ENCODE measurements around the gene NOVA1. TPM values are rescaled to one million over a fixed set of nuclear protein-coding genes. Genes with fewer than 3 reads are reported as not detected.

Gene NOVA1
- polyA plus RNA-seq, 3 donors = 0.01 TPM; not detected in 2

- no peak overlapping the region for H2AFZ ChIP-seq (ENCODE audit: insufficient read depth, low read depth, low read length, poor library complexity, severe bottlenecking)
- H3K27me3 ChIP-seq (ENCODE audit: control insufficient read depth in 2 of 2, insufficient read depth in 2 of 2, low read length in 2 of 2) = no peaks in the 10 kb centered on the region
- H3K9me3 ChIP-seq (replicated peaks in 1 of 2; ENCODE audit: control insufficient read depth in 1 of 2, insufficient read depth in 1 of 2, low read length in 2 of 2) = no peaks in the 10 kb centered on the region
- Mint-ChIP-seq H3K36me3 (no peaks in the 10 kb centered on the region), H3K27me3 (ENCODE audit: low read depth in 3 of 3) (peaks cover 0 to 6% (median 0%) of the 10 kb centered on the region in 3 donors), H3K27ac (no peak overlapping the region), H3K4me3 (no peak overlapping the region), H3K4me1 (no peaks in the 10 kb centered on the region), H3K9me3 (peaks cover 0 to 2% (median 0%) of the 10 kb centered on the region in 7 donors)
- H3K9ac ChIP-seq (ENCODE audit: insufficient read depth, low read length, poor library complexity, severe bottlenecking) = no peak overlapping the region
- no peaks in the 10 kb centered on the region for H3K79me2 ChIP-seq (ENCODE audit: insufficient read depth, low read length)
- H3K4me1 ChIP-seq (ENCODE audit: control insufficient read depth in 1 of 2, insufficient read depth in 2 of 2, low read length in 2 of 2) = no peaks in the 10 kb centered on the region
- no peak overlapping the region for H3K27ac ChIP-seq (ENCODE audit: low read depth in 1 of 2, low read length in 2 of 2)
- WGBS (ENCODE audit: insufficient coverage) = 100% methylated on average over 1 of the region's 7 CpGs
- H3K36me3 ChIP-seq (replicated peaks in 1 of 2; ENCODE audit: control insufficient read depth in 1 of 2, insufficient read depth in 2 of 2, low read length in 2 of 2) = no peaks in the 10 kb centered on the region
- no peak overlapping the region for H3K4me2 ChIP-seq (replicated peaks; ENCODE audit: extremely low read depth, low read length, poor library complexity, severe bottlenecking)
- no peaks in the 10 kb centered on the region for H4K20me1 ChIP-seq (ENCODE audit: insufficient read depth, low read length)
- TF ChIP-seq CTCF (IDR thresholded peaks at IDR 0.05) = no peak
- no peak overlapping the region for H3K4me3 ChIP-seq (replicated peaks in 1 of 3; ENCODE audit: low read depth in 2 of 3, low read length in 3 of 3)
- no peak for DNase-seq
- intact Hi-C loops (cut with micrococcal nuclease) = no loop called here
Measured at GRCh38 chr14:26404927-26405326, 192.9 kb downstream of the NOVA1 start.

GRCh38 chr14:26403760-26404159 lies 194.1 kb downstream of the NOVA1 start:
- Mint-ChIP-seq H3K36me3 (no peaks in the 10 kb centered on the region), H3K4me1 (no peaks in the 10 kb centered on the region), H3K9me3 (peaks cover 0 to 2% (median 0%) of the 10 kb centered on the region in 7 donors), H3K27ac (no peak overlapping the region), H3K27me3 (ENCODE audit: low read depth in 3 of 3) (peaks cover 0 to 6% (median 0%) of the 10 kb centered on the region in 3 donors), H3K4me3 (no peak overlapping the region)
- Histone ChIP-seq H3K4me1 (ENCODE audit: control insufficient read depth in 1 of 2, insufficient read depth in 2 of 2, low read length in 2 of 2) (no peaks in the 10 kb centered on the region), H3K9me3 (replicated peaks in 1 of 2; ENCODE audit: control insufficient read depth in 1 of 2, insufficient read depth in 1 of 2, low read length in 2 of 2) (no peaks in the 10 kb centered on the region), H3K9ac (ENCODE audit: insufficient read depth, low read length, poor library complexity, severe bottlenecking) (no peak overlapping the region), H2AFZ (ENCODE audit: insufficient read depth, low read depth, low read length, poor library complexity, severe bottlenecking) (no peak overlapping the region), H3K27ac (ENCODE audit: low read depth in 1 of 2, low read length in 2 of 2) (no peak overlapping the region), H3K36me3 (replicated peaks in 1 of 2; ENCODE audit: control insufficient read depth in 1 of 2, insufficient read depth in 2 of 2, low read length in 2 of 2) (no peaks in the 10 kb centered on the region), H3K79me2 (ENCODE audit: insufficient read depth, low read length) (no peaks in the 10 kb centered on the region), H3K27me3 (ENCODE audit: control insufficient read depth in 2 of 2, insufficient read depth in 2 of 2, low read length in 2 of 2) (no peaks in the 10 kb centered on the region), H4K20me1 (ENCODE audit: insufficient read depth, low read length) (no peaks in the 10 kb centered on the region), H3K4me3 (replicated peaks in 1 of 3; ENCODE audit: low read depth in 2 of 3, low read length in 3 of 3) (no peak overlapping the region), H3K4me2 (replicated peaks; ENCODE audit: extremely low read depth, low read length, poor library complexity, severe bottlenecking) (no peak overlapping the region)
- WGBS (ENCODE audit: insufficient coverage) = 50% methylated on average over 1 of the region's 3 CpGs
- intact Hi-C loops (cut with micrococcal nuclease) = no loop called here
- no peak for DNase-seq
- TF ChIP-seq CTCF (IDR thresholded peaks at IDR 0.05) = no peak

All from CD14-positive monocyte (primary cell).